Measurements from ENCODE around the gene TSSK2. TPM values are rescaled to one million over a fixed set of nuclear protein-coding genes. Genes with fewer than 3 reads are reported as not detected.

Gene TSSK2
- total RNA-seq, 1 donor from 2014 or later, result not detected

GRCh38 chr22:19105867-19106802 lies 25.0 kb upstream of the TSSK2 start:
- no peaks in the 10 kb centered on the region for H3K36me3 ChIP-seq (ENCODE audit: insufficient read depth, low read length)
- no peaks in the 10 kb centered on the region for H3K27me3 ChIP-seq (ENCODE audit: insufficient read depth, low read length)
- Mint-ChIP-seq H3K27me3 (ENCODE audit: low read depth, unreplicated experiment) (no peaks in the 10 kb centered on the region), H3K4me3 (ENCODE audit: unreplicated experiment) (no peak overlapping the region), H3K36me3 (ENCODE audit: low read depth, unreplicated experiment) (peaks cover 3% of the 10 kb centered on the region), H3K27ac (ENCODE audit: unreplicated experiment) (no peak overlapping the region), H3K9me3 (ENCODE audit: unreplicated experiment) (no peaks in the 10 kb centered on the region), H3K4me1 (ENCODE audit: low read depth, unreplicated experiment) (peaks cover 23% of the 10 kb centered on the region)
- FAIRE-seq (no peak), DNase-seq (ENCODE audit: low read depth) (no peak)
- H3K79me2 ChIP-seq (ENCODE audit: insufficient read depth, low read length), result peaks cover 89% of the 10 kb centered on the region
- H3K9ac ChIP-seq (ENCODE audit: low read length), result no peak overlapping the region
- peaks cover 3% of the 10 kb centered on the region for H3K4me1 ChIP-seq (ENCODE audit: insufficient read depth, low read length)
- no peak overlapping the region for H3K4me3 ChIP-seq (ENCODE audit: insufficient read depth, low read depth, low read length)
- no peak overlapping the region for H3K4me2 ChIP-seq (ENCODE audit: low read length)
- H3K9me3 ChIP-seq (ENCODE audit: insufficient read depth, low read depth, low read length), result no peaks in the 10 kb centered on the region
- no peak overlapping the region for H2AFZ ChIP-seq (ENCODE audit: low read depth, low read length)
- H3K27ac ChIP-seq (ENCODE audit: low read depth, low read length), result no peak overlapping the region
- peaks cover 90% of the 10 kb centered on the region for H4K20me1 ChIP-seq (ENCODE audit: insufficient read depth, low read length)
- TF ChIP-seq CTCF (IDR thresholded peaks at IDR 0.05; ENCODE audit: insufficient read depth, low read depth, low read length) (no peak), EZH2 (IDR thresholded peaks at IDR 0.05; ENCODE audit: insufficient read depth, low read length) (no peak)

GRCh38 chr22:19106886-19107729 lies 24.0 kb upstream of the TSSK2 start:
- Mint-ChIP-seq H3K36me3 (ENCODE audit: low read depth, unreplicated experiment) (peaks cover 3% of the 10 kb centered on the region), H3K4me3 (ENCODE audit: unreplicated experiment) (no peak overlapping the region)
- H4K20me1 ChIP-seq (ENCODE audit: insufficient read depth, low read length), result peaks cover 89% of the 10 kb centered on the region

More at GRCh38 chr22:19106886-19107729, 24.0 kb upstream of the TSSK2 start:
- H2AFZ ChIP-seq (ENCODE audit: low read depth, low read length), result no peak overlapping the region
- no peaks in the 10 kb centered on the region for H3K36me3 ChIP-seq (ENCODE audit: insufficient read depth, low read length)
- H3K4me1 ChIP-seq (ENCODE audit: insufficient read depth, low read length), result peaks cover 3% of the 10 kb centered on the region
- no peak overlapping the region for H3K4me3 ChIP-seq (ENCODE audit: insufficient read depth, low read depth, low read length)
- H3K4me1 Mint-ChIP-seq (ENCODE audit: low read depth, unreplicated experiment), result peaks cover 23% of the 10 kb centered on the region
- no peak overlapping the region for H3K9ac ChIP-seq (ENCODE audit: low read length)
- H3K9me3 ChIP-seq (ENCODE audit: insufficient read depth, low read depth, low read length), result no peaks in the 10 kb centered on the region
- H3K27ac ChIP-seq (ENCODE audit: low read depth, low read length), result no peak overlapping the region
- peaks cover 86% of the 10 kb centered on the region for H3K79me2 ChIP-seq (ENCODE audit: insufficient read depth, low read length)
- no peak overlapping the region for H3K27ac Mint-ChIP-seq (ENCODE audit: unreplicated experiment)
- no peak for TF ChIP-seq CTCF (IDR thresholded peaks at IDR 0.05; ENCODE audit: insufficient read depth, low read depth, low read length)
- TF ChIP-seq EZH2 (IDR thresholded peaks at IDR 0.05; ENCODE audit: insufficient read depth, low read length), result no peak
- no peaks in the 10 kb centered on the region for H3K27me3 Mint-ChIP-seq (ENCODE audit: low read depth, unreplicated experiment)
- no peak for FAIRE-seq
- no peak for DNase-seq (ENCODE audit: low read depth)
- H3K27me3 ChIP-seq (ENCODE audit: insufficient read depth, low read length), result no peaks in the 10 kb centered on the region
- H3K4me2 ChIP-seq (ENCODE audit: low read length), result no peak overlapping the region
- H3K9me3 Mint-ChIP-seq (ENCODE audit: unreplicated experiment), result no peaks in the 10 kb centered on the region

Data from astrocyte (in vitro differentiated cells and primary cell).